Superior temporal gyrus (tissue), 1 donor: ENCODE results near the gene GRAMD1A.
"Not testable (repeated sequence)": the region's sequence is repeated elsewhere in the genome, so short reads cannot be mapped to it uniquely, and the experiment has no call there.

Source experiments
- DNase-seq: peaks from one replicate; pipeline ENCODE4 v3.0.0-alpha.2; 2016; ENCODE audit errors: extremely low spot score

GRAMD1A gene

DNA sequence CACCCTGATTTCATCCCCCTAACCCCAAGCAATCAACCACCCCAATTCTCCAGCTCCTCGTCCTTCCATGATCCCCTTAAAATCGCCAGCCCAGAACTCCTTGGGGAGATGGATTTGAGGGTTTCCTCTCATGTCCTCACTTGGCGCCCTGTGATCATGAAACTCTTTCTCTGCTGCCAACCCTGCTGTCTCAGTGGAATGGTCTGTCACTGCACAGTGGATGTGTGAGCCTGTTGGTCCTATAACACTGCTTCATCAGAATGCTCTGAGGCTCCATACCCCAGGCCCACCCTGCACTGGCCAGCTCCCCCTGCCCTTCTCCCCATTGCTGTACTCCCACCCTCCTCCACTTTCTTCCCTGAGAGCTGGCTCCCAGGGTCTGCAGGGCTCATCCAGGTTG, 23.5 kb upstream of the GRAMD1A start:
- no peak for DNase-seq

DNA sequence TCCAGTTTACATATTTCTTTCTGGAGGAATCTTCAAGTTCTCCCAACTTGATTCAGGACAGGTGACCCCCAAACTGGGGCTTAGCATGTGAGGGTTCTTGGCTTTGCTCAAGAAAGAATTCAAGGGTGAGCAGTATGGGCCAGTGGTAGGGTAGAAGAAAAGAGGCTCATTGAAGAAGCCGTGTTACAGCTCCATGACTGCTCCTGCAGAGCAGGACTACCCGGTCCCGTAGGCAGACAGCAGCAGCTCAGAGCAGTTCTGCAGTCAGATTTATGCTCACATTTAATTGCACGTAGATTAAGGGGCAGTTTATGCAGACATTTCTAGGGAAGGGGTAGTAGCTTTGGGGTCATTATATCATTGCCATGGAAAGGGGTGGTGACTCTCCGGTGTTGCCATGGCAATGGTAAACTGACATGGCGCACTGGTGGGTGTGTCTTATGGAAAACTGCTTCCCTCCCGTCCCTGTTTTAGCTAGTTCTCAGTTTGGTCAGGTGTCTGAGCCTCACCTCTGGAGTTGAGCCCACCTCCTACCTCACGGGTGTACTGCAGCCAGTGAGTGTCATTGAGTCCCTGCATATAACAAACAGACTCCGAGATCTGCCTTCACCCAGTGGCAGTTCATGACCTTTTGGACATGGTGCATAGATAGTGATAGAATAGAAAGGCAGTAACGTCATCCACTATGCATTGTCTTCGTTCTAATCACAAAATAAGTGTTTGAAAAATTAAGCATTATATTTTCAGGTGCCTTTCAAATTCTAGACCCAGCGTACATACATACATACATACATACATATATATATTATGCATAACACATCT, 20.1 kb upstream of the GRAMD1A start:
- DNase-seq: no peak

DNA sequence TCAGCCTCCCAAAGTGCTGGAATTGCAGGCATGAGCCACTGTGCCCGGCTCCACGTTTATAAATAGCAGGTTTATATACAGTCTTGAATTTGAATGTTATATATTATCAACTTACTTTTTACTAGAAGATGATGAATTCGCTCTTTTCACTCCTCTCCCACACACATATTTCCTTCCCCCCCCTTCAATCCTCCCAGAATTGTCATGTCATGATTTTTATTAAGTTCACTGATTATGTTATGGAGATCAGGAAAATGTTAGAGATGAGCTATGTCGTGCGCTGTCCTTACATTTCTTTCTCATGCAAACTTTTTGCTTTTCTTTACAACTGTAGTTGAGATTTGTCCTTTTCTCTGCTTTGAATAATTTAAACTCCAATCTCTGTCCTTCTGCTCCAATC, 17.8 kb upstream of the GRAMD1A start:
- no peak for DNase-seq

DNA sequence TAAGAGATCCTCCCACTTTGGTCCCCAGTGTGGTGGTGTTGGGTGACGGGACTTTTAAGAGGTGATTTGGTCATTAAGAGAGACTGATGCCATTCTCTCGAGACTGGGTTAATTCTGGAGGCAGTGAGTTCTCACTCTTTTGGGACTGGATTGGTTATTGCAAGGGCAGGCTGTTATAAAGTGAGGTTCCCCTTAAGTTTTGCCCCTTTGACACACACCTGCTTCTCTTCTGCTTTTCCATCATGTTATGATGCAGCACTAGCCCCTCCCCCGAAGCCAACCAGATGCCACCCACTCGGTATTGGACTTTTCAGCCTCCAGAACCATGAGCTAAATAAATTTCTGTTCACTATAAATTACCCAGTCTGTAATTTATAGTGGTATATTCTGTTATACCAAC, 16.3 kb upstream of the GRAMD1A start:
- DNase-seq: no peak

DNA sequence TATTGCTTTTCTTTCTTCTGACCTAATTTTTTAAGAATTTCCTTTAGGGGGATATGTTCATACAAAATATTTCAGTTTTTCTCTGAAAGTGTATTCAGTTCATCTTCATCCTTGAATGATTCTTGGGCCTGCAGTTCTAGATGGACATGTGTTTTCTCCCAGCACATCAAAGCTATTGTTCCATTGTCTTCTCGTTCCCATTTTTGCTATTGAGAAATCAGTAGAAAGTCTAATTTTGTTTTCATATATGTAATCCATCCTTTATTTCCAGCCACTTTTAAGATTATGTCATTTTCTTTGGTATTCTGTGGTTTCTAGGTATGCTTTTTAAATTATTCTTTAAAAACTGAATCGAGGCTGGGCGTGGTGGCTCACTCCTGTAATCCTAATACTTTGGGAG, 15.8 kb upstream of the GRAMD1A start:
- no peak for DNase-seq

DNA sequence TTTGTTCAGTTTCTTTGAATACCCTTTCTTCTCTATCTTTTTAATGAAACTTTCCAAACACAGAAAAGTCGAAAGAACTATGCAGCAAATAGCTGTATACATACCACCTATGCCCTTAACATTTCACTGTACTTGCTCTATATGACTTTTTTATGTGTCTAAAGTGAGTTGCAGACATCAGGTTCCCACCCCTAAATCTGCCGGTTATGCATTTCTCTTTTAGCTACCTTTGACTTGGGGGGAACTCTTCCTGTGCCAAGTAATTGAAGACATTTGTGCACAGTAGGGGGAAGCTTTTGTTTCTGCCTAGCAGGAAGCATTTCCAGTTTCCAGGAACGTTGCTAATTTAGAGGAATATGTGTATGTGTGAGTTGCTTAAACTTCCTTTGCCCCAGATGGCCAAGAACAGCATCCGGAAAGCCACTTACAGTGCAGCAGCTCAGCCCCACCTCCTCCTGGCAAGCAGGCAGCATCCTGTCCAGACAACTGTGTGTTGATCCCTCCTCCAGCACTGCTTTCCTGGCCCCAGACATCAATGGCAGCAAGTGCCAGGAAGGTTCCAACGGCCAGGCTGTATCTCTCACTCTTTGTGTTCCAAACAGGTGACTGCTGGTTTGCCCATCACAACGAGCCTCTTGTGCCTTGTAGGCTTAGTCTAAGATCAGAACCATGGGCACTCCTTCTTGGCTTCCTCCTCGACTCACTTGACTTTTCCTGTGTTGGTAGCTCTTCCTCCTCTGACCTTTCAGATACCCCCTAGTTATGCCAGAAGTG, 14.7 kb upstream of the GRAMD1A start:
- no peak for DNase-seq

DNA sequence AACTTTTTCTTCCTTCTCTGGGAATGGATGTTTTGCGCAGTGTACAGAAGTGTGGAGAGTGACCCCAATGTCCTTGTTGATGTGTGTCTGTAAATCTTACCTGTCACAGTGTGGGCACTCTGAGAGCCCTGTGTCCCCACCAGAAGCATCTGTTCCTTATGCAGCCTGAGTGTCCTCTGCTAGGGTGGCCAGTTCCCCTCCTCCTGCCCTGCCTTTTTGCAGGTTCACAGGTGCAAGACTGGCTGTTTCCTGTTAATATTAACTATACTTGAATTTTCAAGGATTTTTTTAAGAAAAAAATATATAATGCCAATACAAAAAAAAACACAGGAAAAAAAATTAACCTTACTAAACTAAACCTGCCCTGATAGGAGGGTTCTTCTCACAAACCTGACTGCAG, 12.0 kb upstream of the GRAMD1A start:
- no peak for DNase-seq

DNA sequence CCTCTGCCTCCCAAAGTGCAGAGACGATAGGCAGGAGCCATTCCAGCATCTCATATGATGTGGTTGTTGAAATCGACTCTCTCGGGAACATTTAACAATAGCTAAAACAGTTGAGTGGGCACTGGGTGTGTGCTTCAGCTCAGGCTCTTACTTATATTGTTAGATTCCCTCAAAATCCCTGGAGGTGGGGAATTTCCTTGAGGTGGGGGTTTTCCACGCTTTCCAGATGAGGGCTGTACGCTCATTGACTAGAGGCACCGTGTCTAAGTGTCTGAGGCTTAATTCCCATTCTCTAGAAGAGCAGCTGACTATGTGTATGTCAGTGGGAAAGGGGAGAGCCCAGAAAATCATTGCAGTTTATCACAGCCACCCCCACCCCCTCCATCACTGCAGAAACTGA, 10.8 kb upstream of the GRAMD1A start:
- no peak for DNase-seq

DNA sequence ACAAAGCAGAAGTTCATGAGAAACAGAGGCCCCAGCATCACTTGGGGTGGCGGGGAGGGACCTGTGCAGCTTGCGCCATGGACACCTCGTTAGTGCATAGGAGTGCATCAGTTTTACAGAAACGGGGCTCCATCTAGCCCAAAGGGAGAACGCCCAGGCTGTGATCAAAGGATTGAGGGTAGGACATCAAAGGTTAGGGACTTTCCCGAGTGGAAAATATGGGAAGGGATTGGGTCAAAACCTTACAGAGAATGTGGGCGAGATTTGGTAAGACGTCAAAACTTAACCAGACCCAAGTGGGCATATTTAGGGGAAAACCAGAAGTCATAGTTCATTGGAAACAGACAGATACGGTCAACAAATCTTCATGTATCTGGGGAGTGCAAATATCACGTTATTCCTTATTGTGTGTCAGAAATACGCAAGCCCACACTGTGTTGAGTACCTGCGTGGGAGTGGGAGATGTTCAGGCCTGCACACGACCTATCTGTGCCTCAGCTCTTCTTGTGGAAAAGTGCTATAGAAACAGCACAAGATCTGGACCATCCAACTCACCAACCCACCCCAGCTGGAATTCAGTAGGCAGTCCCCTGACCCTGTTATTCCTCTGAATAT, 9.4 kb upstream of the GRAMD1A start:
- DNase-seq: no peak

DNA sequence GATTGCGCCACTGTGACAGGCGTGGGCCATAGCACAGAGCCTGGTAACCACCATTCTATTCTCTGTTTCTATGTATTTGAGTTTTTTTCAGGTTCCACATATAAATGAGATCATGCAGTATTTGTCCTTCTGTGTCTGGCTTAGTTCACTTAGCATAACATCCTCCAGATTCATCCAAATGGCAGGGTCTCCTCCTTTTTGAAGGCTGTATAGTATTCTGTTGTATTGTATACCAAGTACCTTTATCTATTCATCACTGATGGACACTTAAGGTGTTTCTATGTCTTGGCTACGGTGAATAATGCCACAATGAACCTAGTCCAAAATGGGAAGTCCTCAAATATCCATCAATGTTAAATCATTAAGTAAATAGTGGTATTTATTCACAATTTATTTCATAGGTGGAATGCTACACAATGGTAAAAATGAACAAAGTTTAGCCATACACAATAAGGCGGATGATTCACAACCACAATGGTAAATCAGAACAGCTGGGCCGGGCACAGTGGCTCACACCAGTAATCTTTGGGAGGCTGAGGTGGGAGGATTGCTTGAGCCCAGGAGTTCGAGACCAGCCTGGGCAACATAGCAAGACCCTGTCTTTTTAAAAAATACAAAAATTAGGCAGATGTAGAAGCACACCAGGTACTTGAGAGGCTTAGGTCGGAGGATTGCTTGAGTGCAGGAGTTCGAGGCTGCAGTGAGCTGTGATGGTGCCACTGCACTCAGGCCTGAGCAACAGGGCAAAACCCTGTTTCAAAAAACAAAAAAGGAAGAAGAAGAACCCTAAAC, 8.4 kb upstream of the GRAMD1A start:
- no peak for DNase-seq

DNA sequence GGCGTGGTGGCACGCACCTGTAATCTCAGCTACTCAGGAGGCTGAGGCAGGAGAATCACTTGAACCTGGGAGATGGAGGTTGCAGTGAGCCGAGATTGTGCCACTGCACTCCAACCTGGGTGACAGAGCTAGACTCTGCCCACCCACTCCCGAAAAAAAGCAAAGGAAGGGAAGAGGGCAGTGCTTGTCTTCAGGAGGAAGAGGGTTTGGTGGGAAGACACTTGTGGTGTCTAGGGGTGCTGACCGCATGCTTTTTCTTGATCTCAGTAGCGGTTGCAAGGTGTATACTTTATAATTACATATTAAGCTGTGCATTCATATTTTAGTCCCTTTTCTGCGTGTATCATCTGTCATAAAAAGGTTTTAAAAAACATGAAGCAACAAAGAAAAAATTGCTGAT, 7.5 kb upstream of the GRAMD1A start:
- not testable (repeated sequence) for DNase-seq

DNA sequence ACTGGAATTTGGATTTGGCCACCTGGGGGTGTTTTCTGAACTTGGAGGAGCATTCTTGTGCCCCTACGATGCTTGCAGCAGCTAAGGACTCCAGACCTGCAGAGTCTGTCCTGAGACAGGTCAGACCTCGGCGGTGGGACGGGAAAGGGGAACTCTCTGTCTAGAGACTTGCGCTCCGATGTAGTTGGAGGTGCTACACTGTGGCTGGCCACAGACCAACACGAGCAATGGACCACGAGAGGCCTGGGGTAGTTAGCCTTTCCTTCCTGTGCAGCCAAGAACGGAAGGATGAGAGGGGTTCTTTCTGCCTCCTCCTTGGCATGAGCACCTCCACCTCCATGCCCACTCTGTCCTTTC, 5.9 kb upstream of the GRAMD1A start:
- DNase-seq: no peak

DNA sequence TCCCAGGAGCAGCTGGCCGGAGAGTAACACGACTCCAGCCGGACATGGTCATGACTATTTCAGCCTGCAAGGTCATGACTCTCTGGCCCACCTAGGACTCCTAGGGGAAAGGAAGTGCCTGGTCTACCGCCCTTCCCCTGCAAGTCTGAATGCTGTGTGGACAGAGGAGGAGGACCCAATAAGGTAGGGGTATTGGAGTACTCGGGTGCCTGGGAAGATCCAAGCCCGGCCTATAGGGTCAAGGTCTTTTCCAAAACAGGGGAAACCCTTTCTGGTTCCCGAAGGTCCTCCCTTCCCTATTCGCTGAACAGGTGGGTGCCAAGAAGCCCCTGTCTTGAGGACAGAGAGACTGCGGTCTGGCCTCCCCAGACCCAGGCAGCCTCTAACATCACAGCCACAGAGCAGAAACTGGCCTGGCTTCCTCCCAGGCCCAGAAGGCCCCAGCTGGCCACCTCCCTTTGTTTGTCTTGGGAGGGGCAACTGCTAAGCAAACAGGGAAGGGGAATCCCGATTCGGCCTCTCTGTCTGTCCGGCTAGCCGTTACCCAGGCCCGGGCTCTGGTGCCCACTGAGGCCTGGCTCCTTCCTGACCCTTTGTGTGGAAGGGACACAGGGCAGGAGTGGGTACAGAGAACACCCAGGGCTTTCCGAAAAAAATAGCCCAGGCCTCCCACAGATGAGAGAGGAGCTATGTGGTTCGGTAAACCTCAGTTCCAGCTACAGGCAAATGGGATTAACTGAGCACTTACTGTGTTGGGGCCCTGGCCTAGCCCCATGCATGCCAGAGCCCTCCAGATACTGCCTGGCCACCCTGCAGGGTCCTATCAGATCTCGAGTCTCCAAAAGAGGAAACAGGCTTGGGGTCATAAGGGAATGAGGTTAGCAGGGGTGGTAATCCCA, 5.2 kb upstream of the GRAMD1A start:
- no peak for DNase-seq

DNA sequence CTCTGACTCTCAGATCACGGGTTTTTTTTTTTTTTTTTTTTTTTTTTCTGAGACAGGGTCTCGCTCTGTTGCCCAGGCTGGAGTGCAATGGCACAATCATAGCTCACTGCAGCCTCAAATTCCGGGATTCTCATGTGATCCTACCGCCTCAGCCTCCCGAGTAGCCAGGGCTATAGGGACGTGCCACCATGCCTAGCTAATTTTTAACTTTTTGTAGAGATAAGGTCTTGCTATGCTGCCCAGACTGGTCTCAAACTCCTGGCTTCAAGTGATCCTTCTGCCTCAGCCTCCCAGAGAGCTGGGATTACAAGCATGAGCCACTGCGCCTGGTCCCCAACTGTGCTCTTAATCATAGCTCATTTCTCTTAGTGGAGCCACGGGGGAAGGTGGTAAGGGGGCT, 4.6 kb upstream of the GRAMD1A start:
- DNase-seq: no peak

DNA sequence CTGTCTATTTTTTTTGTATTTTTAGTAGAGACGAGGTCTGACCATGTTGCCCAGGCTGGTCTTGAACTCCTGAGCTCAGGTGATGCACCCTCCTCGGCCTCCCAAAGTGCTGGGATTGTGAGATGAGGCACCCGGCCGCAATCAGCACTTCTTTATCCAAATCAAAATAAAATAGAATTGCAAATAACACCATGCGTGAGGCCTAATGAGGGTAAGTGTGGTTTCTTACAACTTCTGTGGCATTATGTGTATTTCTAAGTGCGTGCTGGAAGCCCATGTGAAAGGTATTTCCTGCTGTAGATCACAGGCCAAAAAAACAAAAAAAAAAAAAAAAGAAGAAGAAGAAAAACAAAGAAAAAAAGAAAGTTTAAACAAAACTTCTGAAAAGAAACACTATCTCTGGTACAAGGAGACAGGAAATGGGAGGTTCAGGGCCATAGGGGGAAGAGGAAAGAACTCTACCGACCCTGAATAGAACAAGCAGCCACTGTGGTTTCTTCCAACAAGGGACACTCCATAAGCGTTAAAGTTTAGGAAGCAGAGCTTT, 3.0 kb upstream of the GRAMD1A start:
- no peak for DNase-seq

DNA sequence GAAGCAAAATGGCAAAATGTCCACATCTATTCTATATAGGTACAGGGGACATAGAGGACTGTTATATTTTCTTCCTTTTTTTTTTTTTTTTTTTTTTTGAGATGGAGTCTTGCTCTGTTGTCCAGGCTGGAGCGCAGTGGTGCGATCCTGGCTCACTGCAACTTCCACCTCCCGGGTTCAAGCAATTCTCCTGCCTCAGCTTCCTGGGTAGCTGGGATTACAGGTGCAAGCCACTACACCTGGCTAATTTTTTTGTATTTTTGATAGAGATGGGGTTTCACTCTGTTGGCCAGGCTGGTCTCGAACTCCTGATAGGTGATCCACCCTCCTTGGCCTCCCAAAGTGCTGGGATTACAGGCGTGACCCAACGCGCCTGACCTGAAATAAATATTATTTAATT, 1.9 kb upstream of the GRAMD1A start:
- not testable (repeated sequence) for DNase-seq

DNA sequence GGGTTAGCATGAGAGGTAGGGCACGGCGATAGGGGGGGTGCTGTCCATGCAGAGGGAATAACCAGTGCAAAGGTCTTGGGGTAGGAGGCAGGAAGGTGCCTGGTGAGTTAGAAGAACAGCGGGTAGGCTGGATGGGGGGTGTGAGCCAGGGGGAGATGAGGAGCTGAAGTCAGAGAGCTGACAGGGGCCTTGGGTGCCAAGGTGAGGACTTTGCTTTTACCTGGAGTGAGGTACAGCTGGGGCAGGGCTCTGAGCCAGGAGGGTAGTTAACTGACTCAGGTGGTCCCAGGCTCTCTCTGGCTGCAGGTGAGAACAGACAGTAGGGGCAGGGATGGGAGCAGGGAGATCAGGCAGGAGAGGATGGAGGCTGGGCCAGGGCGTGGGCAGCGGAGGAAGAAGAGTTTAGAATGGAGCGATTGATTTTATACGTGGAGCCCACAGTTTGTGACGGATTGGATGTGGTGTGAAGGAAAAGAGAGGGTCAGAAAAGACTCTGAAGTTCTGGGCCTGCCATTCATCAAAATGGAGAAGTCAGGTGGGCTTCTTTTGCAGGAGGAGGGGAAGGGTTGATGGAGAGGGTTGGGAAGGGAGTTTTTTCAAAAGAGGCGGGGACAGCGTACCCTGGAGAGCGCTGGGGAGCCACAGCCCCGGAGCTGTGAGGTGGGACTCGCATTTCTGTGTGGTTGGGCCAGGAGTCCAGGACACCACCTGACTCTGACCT, 1.2 kb upstream of the GRAMD1A start:
- DNase-seq: no peak

DNA sequence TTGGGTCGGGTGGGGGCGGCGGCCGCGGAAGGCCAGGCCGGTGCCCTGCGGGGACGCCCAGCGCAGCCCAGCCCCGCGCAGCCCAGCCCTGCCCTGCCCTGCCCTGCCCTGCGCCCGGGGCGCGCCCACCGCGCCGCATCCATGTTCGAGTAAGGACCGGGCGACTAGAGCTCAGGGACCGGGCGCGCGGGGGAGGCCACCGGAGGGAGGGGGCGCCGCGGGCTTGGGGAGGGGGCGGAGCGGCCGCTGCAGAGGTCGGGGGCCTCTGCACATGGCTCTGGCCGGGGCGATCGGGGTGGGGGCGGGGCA, 169 bp downstream of the GRAMD1A start:
- no peak for DNase-seq

DNA sequence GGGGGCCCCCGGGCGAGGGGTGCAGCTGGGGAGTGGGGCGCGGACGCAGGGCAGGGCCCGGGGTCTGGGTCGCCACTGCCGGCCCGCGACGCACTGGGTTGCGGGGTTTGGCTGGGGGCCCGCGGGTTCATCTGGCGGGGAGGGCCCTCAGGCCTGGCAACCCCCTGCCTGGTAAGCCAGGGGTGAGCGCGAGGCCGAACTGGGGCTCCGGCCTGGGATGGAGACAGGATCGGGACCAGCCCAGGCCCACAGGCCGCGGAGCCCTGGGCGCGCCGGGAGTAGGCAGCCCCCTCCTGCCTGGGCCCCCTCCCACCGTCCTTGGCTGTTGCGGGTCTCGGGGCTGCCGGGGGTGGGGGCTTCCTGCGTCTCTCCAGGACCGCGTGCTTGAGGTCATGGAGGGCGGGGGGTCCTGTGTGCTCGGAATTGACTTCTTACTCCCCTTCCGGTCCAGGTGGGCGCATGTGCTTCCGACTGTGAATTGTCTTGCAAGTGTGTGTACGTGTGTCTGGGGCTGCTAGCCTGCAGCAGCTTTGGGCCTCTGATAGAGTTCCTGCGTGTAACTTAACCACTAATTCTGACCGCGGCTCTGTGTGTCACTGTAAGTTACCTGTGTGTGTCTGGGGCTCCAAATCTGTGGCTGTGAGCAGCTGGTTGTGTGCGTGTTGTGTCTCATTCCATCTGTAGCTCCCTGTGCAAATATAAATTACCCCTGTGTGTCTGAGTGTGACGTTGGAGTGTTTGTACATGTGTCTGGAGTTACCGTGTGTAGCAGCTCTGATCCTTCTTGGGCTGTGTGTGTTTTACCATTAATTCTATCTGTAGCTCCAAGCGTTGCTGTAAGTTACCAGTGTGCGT, 751 bp downstream of the GRAMD1A start:
- peak; percentile 33 for DNase-seq
